Measurements from ENCODE around the gene PPP1R9A. TPM values are rescaled to one million over a fixed set of nuclear protein-coding genes. Genes with fewer than 3 reads are reported as not detected.

Gene PPP1R9A
- total and polyA plus RNA-seq, 7 donors, result 1.8 to 51.3 (median 43.5) TPM

DNA sequence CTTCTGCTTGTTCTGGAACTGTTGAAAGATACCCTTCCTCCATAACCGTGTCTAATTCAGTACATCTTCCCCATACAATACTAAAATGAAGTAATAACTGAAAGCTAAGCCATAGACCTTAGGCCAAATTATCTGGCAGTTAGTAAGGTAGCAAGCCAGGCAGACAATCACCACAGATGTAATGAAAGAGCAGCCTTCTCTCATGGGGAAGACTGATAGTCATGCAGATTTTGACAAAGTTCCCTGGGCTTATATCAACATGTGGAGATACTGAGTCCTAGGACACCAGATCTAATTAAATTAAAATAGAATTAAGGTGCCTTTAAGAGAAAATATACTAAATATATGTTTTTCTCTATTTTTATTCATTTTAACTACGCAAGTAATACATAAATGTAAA is 355.5 kb downstream of the PPP1R9A start:
- DNase-seq, result no peak
- H3K9me3 ChIP-seq, result no peaks in the 10 kb centered on the region
- no peak overlapping the region for H3K4me3 ChIP-seq
- no peaks in the 10 kb centered on the region for H3K27me3 ChIP-seq
- intact Hi-C loops (cut with DNase I), result no loop called here
- H3K27ac ChIP-seq, result no peak overlapping the region
- H3K4me1 ChIP-seq, result no peaks in the 10 kb centered on the region
- TF ChIP-seq POLR2AphosphoS5 (IDR thresholded peaks at IDR 0.05) (no peak), EP300 (IDR thresholded peaks at IDR 0.05) (no peak), POLR2A (IDR thresholded peaks at IDR 0.05) (no peak)
- TF ChIP-seq, protein P1, sequence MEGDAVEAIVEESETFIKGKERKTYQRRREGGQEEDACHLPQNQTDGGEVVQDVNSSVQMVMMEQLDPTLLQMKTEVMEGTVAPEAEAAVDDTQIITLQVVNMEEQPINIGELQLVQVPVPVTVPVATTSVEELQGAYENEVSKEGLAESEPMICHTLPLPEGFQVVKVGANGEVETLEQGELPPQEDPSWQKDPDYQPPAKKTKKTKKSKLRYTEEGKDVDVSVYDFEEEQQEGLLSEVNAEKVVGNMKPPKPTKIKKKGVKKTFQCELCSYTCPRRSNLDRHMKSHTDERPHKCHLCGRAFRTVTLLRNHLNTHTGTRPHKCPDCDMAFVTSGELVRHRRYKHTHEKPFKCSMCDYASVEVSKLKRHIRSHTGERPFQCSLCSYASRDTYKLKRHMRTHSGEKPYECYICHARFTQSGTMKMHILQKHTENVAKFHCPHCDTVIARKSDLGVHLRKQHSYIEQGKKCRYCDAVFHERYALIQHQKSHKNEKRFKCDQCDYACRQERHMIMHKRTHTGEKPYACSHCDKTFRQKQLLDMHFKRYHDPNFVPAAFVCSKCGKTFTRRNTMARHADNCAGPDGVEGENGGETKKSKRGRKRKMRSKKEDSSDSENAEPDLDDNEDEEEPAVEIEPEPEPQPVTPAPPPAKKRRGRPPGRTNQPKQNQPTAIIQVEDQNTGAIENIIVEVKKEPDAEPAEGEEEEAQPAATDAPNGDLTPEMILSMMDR (IDR thresholded peaks at IDR 0.05), result no peak
- no peaks in the 10 kb centered on the region for H3K36me3 ChIP-seq
- WGBS, 2 donors, result 96 to 98% methylated on average over 2 of the region's 2 CpGs

DNA sequence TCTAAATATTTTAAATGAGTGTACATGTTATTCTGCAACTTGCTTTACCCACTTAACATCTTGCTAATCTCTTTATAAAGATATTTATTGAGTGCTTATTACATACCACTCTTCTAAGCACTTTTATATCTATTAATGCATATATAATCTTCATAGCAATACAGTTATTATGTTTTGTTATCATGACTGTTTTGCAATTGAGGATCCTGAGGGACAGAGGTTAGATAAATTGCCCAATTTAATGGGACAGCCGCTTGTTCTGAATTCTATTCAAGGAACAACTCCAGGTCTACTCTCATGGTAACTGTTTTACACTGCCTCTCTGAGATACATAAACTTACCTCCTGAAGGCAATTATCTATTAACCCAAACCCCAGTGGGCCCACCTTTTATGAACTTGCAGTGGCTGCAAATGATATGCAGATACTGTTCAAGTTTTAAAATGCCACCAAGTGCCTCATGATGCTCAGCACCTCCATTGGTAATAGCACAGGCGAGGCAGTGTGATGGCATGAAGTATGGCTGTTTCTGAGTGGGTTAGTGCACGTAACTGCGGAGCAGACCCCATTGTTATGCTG is 356.5 kb downstream of the PPP1R9A start:
- intact Hi-C loops (cut with DNase I), result no loop called here
- no peaks in the 10 kb centered on the region for H3K4me1 ChIP-seq
- H3K9me3 ChIP-seq, result no peaks in the 10 kb centered on the region
- WGBS, 2 donors, result 93% methylated on average over 4 of the region's 4 CpGs
- no peak overlapping the region for H3K4me3 ChIP-seq
- H3K27ac ChIP-seq, result no peak overlapping the region
- DNase-seq, result no peak
- H3K27me3 ChIP-seq, result no peaks in the 10 kb centered on the region
- peaks cover 0 to 7% (median 0%) of the 10 kb centered on the region in 4 donors for H3K36me3 ChIP-seq
- TF ChIP-seq POLR2A (IDR thresholded peaks at IDR 0.05), result no peak
- TF ChIP-seq, protein P1 (IDR thresholded peaks at IDR 0.05), result no peak
- TF ChIP-seq POLR2AphosphoS5 (IDR thresholded peaks at IDR 0.05), result no peak
- no peak for TF ChIP-seq EP300 (IDR thresholded peaks at IDR 0.05)

GRCh38 chr7:95264363-95264891 is 357.0 kb downstream of the PPP1R9A start:
- Histone ChIP-seq H3K27ac (no peak overlapping the region), H3K4me3 (no peak overlapping the region), H3K9me3 (no peaks in the 10 kb centered on the region), H3K36me3 (peaks cover 0 to 12% (median 0%) of the 10 kb centered on the region in 4 donors), H3K4me1 (no peaks in the 10 kb centered on the region), H3K27me3 (no peaks in the 10 kb centered on the region)
- DNase-seq, result no peak
- 86 to 93% methylated on average over 6 of the region's 6 CpGs for WGBS, 2 donors
- TF ChIP-seq, protein P1 (IDR thresholded peaks at IDR 0.05), result no peak
- no peak for TF ChIP-seq POLR2AphosphoS5 (IDR thresholded peaks at IDR 0.05)
- TF ChIP-seq POLR2A (IDR thresholded peaks at IDR 0.05), result no peak
- TF ChIP-seq EP300 (IDR thresholded peaks at IDR 0.05), result no peak
- intact Hi-C loops (cut with DNase I), result no loop called here

DNA sequence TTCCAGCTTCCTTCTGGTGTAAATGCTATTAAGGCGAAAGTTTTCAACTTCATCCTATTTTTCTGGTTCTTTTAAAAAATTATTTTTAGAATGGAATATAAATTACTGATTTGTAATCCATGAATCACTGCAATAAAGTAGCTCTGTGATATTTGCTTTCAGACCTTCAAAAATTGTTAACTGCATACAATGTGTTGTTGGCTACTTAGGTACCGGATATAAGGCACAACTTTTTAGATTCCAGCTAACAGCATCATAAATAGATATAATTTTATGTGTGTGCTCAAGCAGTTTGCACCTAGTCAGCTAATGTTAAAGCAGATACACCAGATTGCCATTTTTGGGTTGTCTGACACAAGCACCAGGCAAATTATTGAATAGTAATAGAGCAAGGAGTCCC is 358.2 kb downstream of the PPP1R9A start:
- TF ChIP-seq POLR2A (IDR thresholded peaks at IDR 0.05), result no peak
- TF ChIP-seq POLR2AphosphoS5 (IDR thresholded peaks at IDR 0.05), result no peak
- WGBS, 2 donors, result 93 to 96% methylated on average over 2 of the region's 2 CpGs
- no peak overlapping the region for H3K4me3 ChIP-seq
- intact Hi-C loops (cut with DNase I), result no loop called here
- no peaks in the 10 kb centered on the region for H3K27me3 ChIP-seq
- H3K27ac ChIP-seq, result no peak overlapping the region
- no peaks in the 10 kb centered on the region for H3K9me3 ChIP-seq
- no peak for DNase-seq
- no peaks in the 10 kb centered on the region for H3K4me1 ChIP-seq
- H3K36me3 ChIP-seq, result peaks cover 0 to 22% (median 0%) of the 10 kb centered on the region in 4 donors

DNA sequence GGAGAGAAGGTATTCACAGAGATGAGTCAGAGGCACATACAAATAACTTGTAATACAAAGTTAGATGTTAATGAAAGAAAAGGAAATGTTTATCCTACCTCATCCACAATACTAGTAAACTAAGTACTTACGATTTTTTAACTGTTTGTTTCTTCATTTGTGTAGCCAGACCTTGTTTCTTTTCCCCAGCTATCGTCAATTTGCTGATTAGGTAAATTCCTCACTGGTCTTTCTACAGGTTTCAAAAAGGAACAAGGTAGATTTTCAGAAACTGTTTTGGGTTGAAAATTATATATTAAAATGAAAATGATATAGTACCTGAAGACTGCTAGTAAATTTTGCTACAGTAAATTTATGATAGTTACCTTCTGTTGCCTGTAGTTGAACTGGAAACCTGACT is 360.4 kb downstream of the PPP1R9A start:
- 88 to 90% methylated on average over 2 of the region's 2 CpGs for WGBS, 2 donors
- Histone ChIP-seq H3K4me1 (no peaks in the 10 kb centered on the region), H3K4me3 (no peak overlapping the region), H3K36me3 (peaks cover 0 to 31% (median 0%) of the 10 kb centered on the region in 4 donors), H3K27me3 (no peaks in the 10 kb centered on the region), H3K27ac (no peak overlapping the region), H3K9me3 (no peaks in the 10 kb centered on the region)
- no peak for DNase-seq
- intact Hi-C loops (cut with DNase I), result no loop called here
- TF ChIP-seq POLR2A (IDR thresholded peaks at IDR 0.05) (no peak), POLR2AphosphoS5 (IDR thresholded peaks at IDR 0.05) (no peak), EP300 (IDR thresholded peaks at IDR 0.05) (no peak)
- TF ChIP-seq, protein P1 (IDR thresholded peaks at IDR 0.05), result no peak

Measured in sigmoid colon (tissue), 7 donors.